ENCODE results near the gene HDAC4.

DNA sequence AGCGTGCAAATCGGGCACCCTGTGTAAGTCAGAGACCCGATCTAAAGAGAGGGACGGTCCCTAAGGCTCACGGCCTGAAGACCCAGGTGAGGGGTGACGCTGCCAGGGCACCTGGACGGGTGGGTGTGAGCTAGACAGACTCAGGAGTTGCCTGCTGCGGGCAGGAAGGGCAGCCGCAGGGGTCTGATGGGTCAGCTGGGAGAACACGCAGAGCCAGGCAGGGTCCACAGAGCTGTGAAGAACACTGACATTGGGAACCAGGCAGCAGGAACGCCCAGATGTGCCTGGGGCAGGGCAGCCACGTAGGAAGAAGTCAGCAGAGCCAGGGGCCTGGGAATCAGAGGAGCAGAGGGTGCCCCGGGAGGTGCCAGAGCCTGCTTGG lies 25.9 kb downstream of the HDAC4 start:
- TF ChIP-seq, protein P1, sequence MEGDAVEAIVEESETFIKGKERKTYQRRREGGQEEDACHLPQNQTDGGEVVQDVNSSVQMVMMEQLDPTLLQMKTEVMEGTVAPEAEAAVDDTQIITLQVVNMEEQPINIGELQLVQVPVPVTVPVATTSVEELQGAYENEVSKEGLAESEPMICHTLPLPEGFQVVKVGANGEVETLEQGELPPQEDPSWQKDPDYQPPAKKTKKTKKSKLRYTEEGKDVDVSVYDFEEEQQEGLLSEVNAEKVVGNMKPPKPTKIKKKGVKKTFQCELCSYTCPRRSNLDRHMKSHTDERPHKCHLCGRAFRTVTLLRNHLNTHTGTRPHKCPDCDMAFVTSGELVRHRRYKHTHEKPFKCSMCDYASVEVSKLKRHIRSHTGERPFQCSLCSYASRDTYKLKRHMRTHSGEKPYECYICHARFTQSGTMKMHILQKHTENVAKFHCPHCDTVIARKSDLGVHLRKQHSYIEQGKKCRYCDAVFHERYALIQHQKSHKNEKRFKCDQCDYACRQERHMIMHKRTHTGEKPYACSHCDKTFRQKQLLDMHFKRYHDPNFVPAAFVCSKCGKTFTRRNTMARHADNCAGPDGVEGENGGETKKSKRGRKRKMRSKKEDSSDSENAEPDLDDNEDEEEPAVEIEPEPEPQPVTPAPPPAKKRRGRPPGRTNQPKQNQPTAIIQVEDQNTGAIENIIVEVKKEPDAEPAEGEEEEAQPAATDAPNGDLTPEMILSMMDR (IDR thresholded peaks at IDR 0.05) = no peak
- TF ChIP-seq POLR2AphosphoS5 (IDR thresholded peaks at IDR 0.05) (no peak), POLR2A (IDR thresholded peaks at IDR 0.05) (no peak)
